SK-N-SH (cell line): ENCODE measurements around the gene SLC1A3. TPM values are rescaled to one million over a fixed set of nuclear protein-coding genes. Genes with fewer than 3 reads are reported as not detected.

Experiments
- CTCF ChIA-PET: fragments of 300-600, 350-600 bp; formaldehyde crosslinking; extraction: SDS; loops from one replicate; lab custom pipeline; 2021; lab: Yijun Ruan, JAX
- POLR2A ChIA-PET: fragments of 350-600 bp; sonication (Branson Sonifier 250); formaldehyde crosslinking; extraction: SDS; loops from one replicate; lab custom pipeline; 2020; ENCODE audit warnings: antibody characterized with exemption, inconsistent platforms; lab: Yijun Ruan, JAX
- DNase-seq: peaks from one replicate; pipeline ENCODE4 v3.0.0; 2012
- H2AFZ ChIP-seq: fragments of 200-600 bp; sonication (generic); 2 replicates; pipeline ENCODE4 v1.8.1; 2016; ENCODE audit warnings: antibody characterized with exemption, mild to moderate bottlenecking, low read depth
- H3F3A ChIP-seq: fragments of 200-600 bp; sonication (generic); replicated peaks from 2 replicates; pipeline ENCODE3; 2016; ENCODE audit warnings: antibody characterized with exemption, mild to moderate bottlenecking; ENCODE audit not compliant: insufficient read depth
- H3K27ac ChIP-seq, 2 experiments: fragments of 200-500 bp in 1 of 2; fragments of 200-600 bp in 1 of 2; sonication (Bioruptor generic) in 1 of 2; sonication (generic), shearing (Covaris generic) in 1 of 2; 2 replicates each; pipeline versions ENCODE4 v1.5.1 to v1.6.1; 2014 to 2016; ENCODE audit warnings: low read depth in 2 of 2, inconsistent platforms in 1 of 2, low read length in 1 of 2, mild to moderate bottlenecking in 1 of 2, mixed read lengths in 1 of 2
- H3K27me3 ChIP-seq: fragments of 200-600 bp; sonication (generic), shearing (Covaris generic); 2 replicates; pipeline ENCODE4 v1.6.1; 2016; ENCODE audit warnings: mixed run types; ENCODE audit not compliant: insufficient read depth
- H3K36me3 ChIP-seq, 2 experiments: fragments of 200-500 bp in 1 of 2; fragments of 200-600 bp in 1 of 2; sonication (Bioruptor generic) in 1 of 2; sonication (generic) in 1 of 2; replicated peaks in 1 of 2; 2 replicates each; pipeline versions ENCODE3 to v1.5.1; 2014 to 2016; ENCODE audit warnings: low read length in 1 of 2, mild to moderate bottlenecking in 1 of 2; ENCODE audit not compliant: insufficient read depth in 2 of 2, control insufficient read depth in 1 of 2
- H3K4me1 ChIP-seq, 2 experiments: fragments of 200-500 bp in 1 of 2; fragments of 200-600 bp in 1 of 2; sonication (Bioruptor generic) in 1 of 2; sonication (generic), shearing (Covaris generic) in 1 of 2; 2 replicates each; pipeline versions ENCODE4 v1.5.1 to v1.6.1; 2014 to 2016; ENCODE audit warnings: low read depth in 1 of 2, low read length in 1 of 2, mixed run types in 1 of 2; ENCODE audit not compliant: insufficient read depth in 2 of 2, control insufficient read depth in 1 of 2
- H3K4me2 ChIP-seq: fragments of 200-600 bp; sonication (generic), shearing (Covaris generic); 2 replicates; pipeline ENCODE4 v1.6.1; 2017; ENCODE audit warnings: mixed run types
- H3K4me3 ChIP-seq, 2 experiments: fragments of 200-500 bp in 1 of 2; fragments of 200-600 bp in 1 of 2; sonication (Bioruptor generic) in 1 of 2; sonication (generic), shearing (Covaris generic) in 1 of 2; 2 replicates each; pipeline versions ENCODE4 v1.5.1 to v1.8.1; 2014 to 2016; ENCODE audit warnings: low read depth in 2 of 2, inconsistent platforms in 1 of 2, low read length in 1 of 2, mild to moderate bottlenecking in 1 of 2, mixed read lengths in 1 of 2, moderate library complexity in 1 of 2
- H3K79me2 ChIP-seq: fragments of 200-600 bp; sonication (generic); 2 replicates; pipeline ENCODE4 v1.8.1; 2017; ENCODE audit warnings: mild to moderate bottlenecking; ENCODE audit not compliant: insufficient read depth
- H3K9ac ChIP-seq: fragments of 200-600 bp; sonication (generic); 2 replicates; pipeline ENCODE4 v1.6.1; 2017; ENCODE audit warnings: mixed run types
- H3K9me2 ChIP-seq: fragments of 200-600 bp; sonication (generic); 2 replicates; pipeline ENCODE4 v1.6.1; 2017; ENCODE audit warnings: mixed run types
- H3K9me3 ChIP-seq: fragments of 200-600 bp; sonication (generic); 2 replicates; pipeline ENCODE4 v1.6.1; 2017; ENCODE audit warnings: mixed run types, mild to moderate bottlenecking, moderate library complexity
- H4K20me1 ChIP-seq: fragments of 200-600 bp; sonication (generic); 2 replicates; pipeline ENCODE4 v1.6.1; 2017; ENCODE audit warnings: mild to moderate bottlenecking, mixed run types; ENCODE audit not compliant: insufficient read depth
- JUND ChIP-seq: IDR thresholded peaks from 2 replicates; pipeline ENCODE4 v1.4.0; 2012
- MXI1 ChIP-seq: IDR thresholded peaks from 2 replicates; pipeline ENCODE4 v1.6.1; 2012; ENCODE audit warnings: mild to moderate bottlenecking, low read depth, low read length, improper control_type of control experiment
- RCOR1 ChIP-seq: fragments of 150-350 bp; IDR thresholded peaks from 2 replicates; pipeline ENCODE4 v1.6.1; 2017; ENCODE audit warnings: antibody characterized with exemption, low read length
- REST ChIP-seq: IDR thresholded peaks from 2 replicates; pipeline ENCODE4 v1.6.1; 2012; ENCODE audit warnings: mild to moderate bottlenecking, low read depth, low read length, moderate library complexity
- RFX5 ChIP-seq: IDR thresholded peaks from 2 replicates; pipeline ENCODE4 v1.6.1; 2012; ENCODE audit warnings: mild to moderate bottlenecking, improper control_type of control experiment, low read length
- RXRA ChIP-seq: IDR thresholded peaks from 2 replicates; pipeline ENCODE4 v1.4.0; 2012; ENCODE audit warnings: low read depth, mild to moderate bottlenecking, borderline replicate concordance
- WGBS: methylation state at CpG from one replicate; pipeline ENCODE4 v1.1.6; 2017; ENCODE audit warnings: low lambda C conversion rate; 5-methylcytosine and 5-hydroxymethylcytosine counted together
- polyA plus RNA-seq, 3 experiments: library from polyadenylated mRNA; depleted of rRNA; stranded (reverse); fragments of >200 nt; gene quantifications; 2 replicates each; pipeline ENCODE4 v1.2.3, GENCODE V29; 2012
- TF ChIP-seq, protein P1 (sequence below): IDR thresholded peaks from 2 replicates; pipeline ENCODE4 v1.4.0; 2012; ENCODE audit warnings: low read depth, borderline replicate concordance

The SLC1A3 gene
- polyA plus RNA-seq, 1 of the 3 experiments (the other 2 are of a cell fraction): not detected

DNA sequence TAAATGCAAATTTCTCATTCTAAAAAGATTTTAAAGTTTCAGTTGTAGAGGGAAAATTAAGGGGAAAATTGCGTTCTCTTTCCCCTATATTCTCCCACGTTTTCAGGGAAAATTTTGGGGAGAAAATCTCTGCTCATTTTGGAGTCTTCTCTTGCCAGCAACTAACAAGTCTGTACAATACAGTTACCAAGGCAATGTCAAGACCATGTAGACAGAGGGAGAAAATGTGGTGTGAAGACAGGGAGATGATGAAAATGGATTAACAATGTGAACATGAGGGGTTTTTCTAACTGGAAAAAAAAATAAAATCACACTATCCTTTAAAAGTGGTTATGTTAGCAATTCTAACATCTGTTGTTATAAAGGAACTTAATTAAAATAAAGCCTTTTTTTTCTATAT is 22.3 kb downstream of the SLC1A3 start:
- H3K36me3 ChIP-seq: no peaks in the 10 kb centered on the region
- POLR2A ChIA-PET: no interaction called here

DNA sequence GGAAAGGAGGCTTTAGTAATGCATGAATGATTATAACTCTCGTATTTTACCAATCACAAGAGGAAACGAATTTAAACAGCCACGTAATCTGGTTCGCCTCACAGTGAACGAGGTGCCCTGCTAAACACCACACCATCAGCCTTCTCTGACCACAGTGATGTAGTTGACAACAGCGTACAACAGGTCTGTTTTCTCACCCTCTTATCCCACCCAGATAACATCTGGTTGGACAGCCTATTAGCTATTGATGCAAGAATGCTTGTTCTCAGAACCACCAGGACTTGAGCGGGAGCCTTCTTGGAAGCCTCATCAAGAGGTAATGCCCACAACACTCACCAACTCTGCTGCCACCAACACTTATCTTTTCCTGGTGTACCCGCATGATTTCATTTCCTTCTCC is 23.3 kb downstream of the SLC1A3 start:
- CTCF ChIA-PET: no interaction called here
- POLR2A ChIA-PET: no interaction called here
- H3K36me3 ChIP-seq: no peaks in the 10 kb centered on the region
- no peak overlapping the region for H3K9ac ChIP-seq
- TF ChIP-seq RXRA: no peak
- TF ChIP-seq, protein P1, sequence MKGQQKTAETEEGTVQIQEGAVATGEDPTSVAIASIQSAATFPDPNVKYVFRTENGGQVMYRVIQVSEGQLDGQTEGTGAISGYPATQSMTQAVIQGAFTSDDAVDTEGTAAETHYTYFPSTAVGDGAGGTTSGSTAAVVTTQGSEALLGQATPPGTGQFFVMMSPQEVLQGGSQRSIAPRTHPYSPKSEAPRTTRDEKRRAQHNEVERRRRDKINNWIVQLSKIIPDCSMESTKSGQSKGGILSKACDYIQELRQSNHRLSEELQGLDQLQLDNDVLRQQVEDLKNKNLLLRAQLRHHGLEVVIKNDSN: no peak
- H3K4me1 ChIP-seq: no peaks in the 10 kb centered on the region
- peaks cover 14% of the 10 kb centered on the region; the same call in 1 of the 2 replicates for H3K27me3 ChIP-seq
- no peaks in the 10 kb centered on the region for H3K9me2 ChIP-seq
- no peaks in the 10 kb centered on the region for H3K79me2 ChIP-seq
- no peak overlapping the region for H2AFZ ChIP-seq
- 5% methylated on average over 8 of the region's 8 CpGs for WGBS
- H3F3A ChIP-seq: no peaks in the 10 kb centered on the region
- no peaks in the 10 kb centered on the region for H3K9me3 ChIP-seq
- no peak overlapping the region for H3K4me2 ChIP-seq
- no peak for DNase-seq
- H3K4me3 ChIP-seq: no peak overlapping the region
- no peak overlapping the region for H3K27ac ChIP-seq
- H4K20me1 ChIP-seq: no peaks in the 10 kb centered on the region

More for the DNA sequence above, 22.3 kb downstream of the SLC1A3 start:
- Histone ChIP-seq H3K27ac (no peak overlapping the region), H2AFZ (no peak overlapping the region), H3K4me3 (no peak overlapping the region), H4K20me1 (no peaks in the 10 kb centered on the region), H3K4me1 (no peaks in the 10 kb centered on the region), H3K4me2 (no peak overlapping the region), H3K9me2 (no peaks in the 10 kb centered on the region), H3K9ac (no peak overlapping the region), H3F3A (no peaks in the 10 kb centered on the region), H3K79me2 (no peaks in the 10 kb centered on the region), H3K9me3 (no peaks in the 10 kb centered on the region), H3K27me3 (peaks cover 14% of the 10 kb centered on the region; the same call in 1 of the 2 replicates)
- WGBS: 1% methylated on average over 2 of the region's 2 CpGs
- DNase-seq: no peak
- TF ChIP-seq, protein P1: no peak
- no peak for TF ChIP-seq RCOR1
- CTCF ChIA-PET: no interaction called here

DNA sequence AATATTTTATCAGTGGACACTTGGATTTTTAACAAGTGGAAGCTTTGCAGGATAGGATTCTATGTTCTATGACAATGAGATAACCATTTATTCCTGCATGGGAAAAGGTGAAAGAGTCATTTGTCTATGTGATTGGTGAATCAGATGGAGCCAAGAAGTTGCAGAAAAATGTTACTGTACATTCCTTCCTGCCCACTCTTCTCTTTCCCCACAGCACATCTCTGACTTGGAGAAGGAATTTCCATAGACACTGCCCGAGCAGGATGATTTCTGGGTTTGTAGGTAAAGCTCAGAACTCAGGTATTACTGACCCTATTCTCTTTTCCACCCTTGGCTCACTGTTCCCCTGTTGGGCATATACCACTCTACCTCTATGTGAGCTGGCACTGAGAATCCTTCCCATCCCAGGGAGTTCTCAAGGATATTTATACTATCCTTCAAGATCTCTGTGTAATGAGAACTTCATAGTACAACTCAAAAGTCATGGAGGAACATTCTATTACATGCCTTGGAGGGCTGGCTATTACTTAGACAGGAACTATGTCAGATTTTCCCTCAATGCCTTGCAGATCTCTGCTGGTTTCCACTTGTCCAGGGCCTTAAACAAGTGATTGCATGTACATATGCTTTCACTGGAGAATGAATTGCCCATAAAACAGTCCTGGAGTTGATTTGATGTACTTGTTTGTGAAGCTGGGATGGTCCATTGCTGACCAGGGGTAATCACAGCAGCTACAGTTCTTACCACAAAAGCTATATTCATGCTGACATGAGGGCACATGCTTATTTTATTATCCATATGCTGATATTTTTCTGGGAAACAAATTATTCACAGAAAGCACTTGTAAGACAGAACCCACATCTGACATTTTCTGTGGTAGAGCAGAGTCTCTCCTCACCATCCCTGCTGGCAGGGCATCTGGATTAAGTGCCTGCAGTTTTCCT is 24.1 kb downstream of the SLC1A3 start:
- H3K4me2 ChIP-seq: no peak overlapping the region

More for the DNA sequence above, 24.1 kb downstream of the SLC1A3 start:
- Histone ChIP-seq H3K9me3 (no peaks in the 10 kb centered on the region), H3K79me2 (no peaks in the 10 kb centered on the region), H3K27ac (no peak overlapping the region), H3K9me2 (no peaks in the 10 kb centered on the region), H2AFZ (no peak overlapping the region), H3F3A (no peaks in the 10 kb centered on the region), H3K9ac (no peak overlapping the region), H3K4me3 (no peak overlapping the region), H3K27me3 (peaks cover 16% of the 10 kb centered on the region; the same call in 1 of the 2 replicates), H3K4me1 (no peaks in the 10 kb centered on the region), H3K36me3 (no peaks in the 10 kb centered on the region), H4K20me1 (no peaks in the 10 kb centered on the region)
- TF ChIP-seq MXI1: no peak
- TF ChIP-seq RFX5: no peak
- TF ChIP-seq, protein P1: no peak
- TF ChIP-seq JUND: no peak
- TF ChIP-seq REST: no peak
- DNase-seq: no peak
- POLR2A ChIA-PET: no interaction called here
- 0% methylated on average over 1 of the region's 1 CpG for WGBS
- CTCF ChIA-PET: interaction anchor here (1.0 kb wide), 2 partner anchors 53 to 99 kb away, joined by 3 read pairs; no protein-coding TSS in a partner anchor
